RWPE2 (cell line): ENCODE measurements around the gene KCTD11.
"Not testable (repeated sequence)": the region's sequence is repeated elsewhere in the genome, so short reads cannot be mapped to it uniquely, and the experiment has no call there.

ENCODE experiments used
- ATAC-seq: fragments of 200-7000 bp; cut with Tn5 transposase; 3 replicates; pipeline ENCODE4 v1.9.1; 2021; ENCODE audit warnings: low read depth
- DNase-seq: peaks from one replicate; pipeline ENCODE4 v3.0.0-alpha.2; 2020; ENCODE audit warnings: low spot score
- H3K27ac ChIP-seq: fragments of 450-650 bp; 2 replicates; pipeline ENCODE4 v1.5.1; 2017; ENCODE audit warnings: mild to moderate bottlenecking; ENCODE audit not compliant: poor library complexity, severe bottlenecking
- H3K27me3 ChIP-seq: fragments of 250-450 bp; sonication (Bioruptor Pico); 2 replicates; pipeline ENCODE4 v1.5.1; 2021; ENCODE audit warnings: mild to moderate bottlenecking, moderate library complexity; ENCODE audit not compliant: insufficient read depth, poor library complexity, severe bottlenecking
- H3K36me3 ChIP-seq: fragments of 250-450 bp; sonication (Bioruptor Pico); 2 replicates; pipeline ENCODE4 v1.5.1; 2020; ENCODE audit warnings: low read depth, mild to moderate bottlenecking, moderate library complexity
- H3K4me1 ChIP-seq: fragments of 250-450 bp; sonication (Bioruptor Pico); 2 replicates; pipeline ENCODE4 v1.5.1; 2021; ENCODE audit warnings: mild to moderate bottlenecking, moderate library complexity; ENCODE audit not compliant: insufficient read depth, poor library complexity, severe bottlenecking
- H3K4me3 ChIP-seq: fragments of 250-450 bp; sonication (Bioruptor Pico); 2 replicates; pipeline ENCODE4 v1.5.1; 2021; ENCODE audit warnings: mild to moderate bottlenecking, moderate library complexity; ENCODE audit not compliant: severe bottlenecking
- H3K9me3 ChIP-seq: fragments of 250-450 bp; sonication (Bioruptor Pico); 2 replicates; pipeline ENCODE4 v1.5.1; 2021; ENCODE audit warnings: mild to moderate bottlenecking, moderate library complexity; ENCODE audit not compliant: severe bottlenecking
- CTCF ChIP-seq: fragments of 450-650 bp; IDR thresholded peaks from one replicate; pipeline ENCODE4 v1.5.1; 2017; ENCODE audit warnings: mild to moderate bottlenecking, moderate library complexity; ENCODE audit not compliant: poor library complexity, severe bottlenecking

KCTD11 gene

GRCh38 chr17:7367083-7367482 is 15.1 kb downstream of the KCTD11 start:
- H3K9me3 ChIP-seq: no peaks in the 10 kb centered on the region
- no peak overlapping the region for H3K27ac ChIP-seq
- H3K4me1 ChIP-seq: no peaks in the 10 kb centered on the region
- DNase-seq (no peak), ATAC-seq (no peak)
- no peaks in the 10 kb centered on the region for H3K27me3 ChIP-seq
- no peak overlapping the region for H3K4me3 ChIP-seq
- no peaks in the 10 kb centered on the region for H3K36me3 ChIP-seq
- no peak for TF ChIP-seq CTCF

- Histone ChIP-seq H3K4me1 (no peaks in the 10 kb centered on the region), H3K9me3 (no peaks in the 10 kb centered on the region), H3K27ac (no peak overlapping the region), H3K27me3 (no peaks in the 10 kb centered on the region), H3K36me3 (no peaks in the 10 kb centered on the region), H3K4me3 (no peak overlapping the region)
- ATAC-seq (no peak), DNase-seq (no peak)
- no peak for TF ChIP-seq CTCF
Measured at GRCh38 chr17:7367918-7368598, 16.1 kb downstream of the KCTD11 start.

GRCh38 chr17:7368599-7368994 is 16.6 kb downstream of the KCTD11 start:
- H3K27ac ChIP-seq, H3K27me3 ChIP-seq, H3K4me1 ChIP-seq, ATAC-seq, DNase-seq, H3K9me3 ChIP-seq, H3K36me3 ChIP-seq, H3K4me3 ChIP-seq: not testable (repeated sequence)

GRCh38 chr17:7369825-7370224 is 17.9 kb downstream of the KCTD11 start:
- no peak for ATAC-seq
- no peaks in the 10 kb centered on the region for H3K27me3 ChIP-seq
- TF ChIP-seq CTCF: no peak

GRCh38 chr17:7370853-7371252 is 18.9 kb downstream of the KCTD11 start:
- H3K27me3 ChIP-seq: no peaks in the 10 kb centered on the region
- DNase-seq (no peak), ATAC-seq (no peak)
- no peaks in the 10 kb centered on the region for H3K36me3 ChIP-seq
- TF ChIP-seq CTCF: no peak
- no peaks in the 10 kb centered on the region for H3K9me3 ChIP-seq
- no peak overlapping the region for H3K27ac ChIP-seq
- no peaks in the 10 kb centered on the region for H3K4me1 ChIP-seq
- H3K4me3 ChIP-seq: no peak overlapping the region

More at GRCh38 chr17:7369825-7370224, 17.9 kb downstream of the KCTD11 start:
- H3K27ac ChIP-seq: no peak overlapping the region
- no peaks in the 10 kb centered on the region for H3K36me3 ChIP-seq
- no peaks in the 10 kb centered on the region for H3K9me3 ChIP-seq
- no peaks in the 10 kb centered on the region for H3K4me1 ChIP-seq
- no peak overlapping the region for H3K4me3 ChIP-seq
- DNase-seq: no peak
